Uterus (tissue), 2 donors: ENCODE results near the gene PTPRQ.

Source experiments
- POLR2A ChIP-seq, 2 donors: fragments of 450-650 bp; IDR thresholded peaks; one replicate each; pipeline ENCODE4 v1.6.1; 2016; ENCODE audit warnings: antibody characterized with exemption in 2 of 2, mild to moderate bottlenecking in 1 of 2, moderate library complexity in 1 of 2
- TF ChIP-seq, protein P1 (sequence below), 4 experiments: fragments of 200-600 bp in 2 of 4; fragments of 450-650 bp in 2 of 4; sonication (generic) in 2 of 4; IDR thresholded peaks; one replicate each; pipeline ENCODE4 v1.5.1; 2016 to 2019; ENCODE audit warnings: antibody characterized with exemption in 4 of 4, mild to moderate bottlenecking in 2 of 4, moderate library complexity in 1 of 4

DNA sequence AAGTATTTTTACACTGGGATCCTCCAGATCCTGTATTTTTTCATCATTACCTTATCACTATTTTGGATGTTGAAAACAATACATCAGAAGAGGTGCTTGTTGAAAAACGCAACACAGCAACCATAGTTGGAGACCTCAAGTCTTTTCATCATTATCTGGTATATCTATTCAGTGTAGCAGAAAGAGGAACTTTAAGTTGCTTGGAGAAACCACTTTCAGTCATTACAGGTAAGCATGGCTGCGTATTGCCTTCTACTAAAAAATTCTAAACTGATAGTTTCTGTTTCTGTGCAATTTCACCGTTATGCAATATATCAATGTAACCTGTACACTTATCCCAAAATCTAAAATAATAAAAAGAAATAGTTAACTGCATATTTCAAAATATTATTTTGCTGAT, 32.2 kb upstream of the PTPRQ start:
- TF ChIP-seq, protein P1, sequence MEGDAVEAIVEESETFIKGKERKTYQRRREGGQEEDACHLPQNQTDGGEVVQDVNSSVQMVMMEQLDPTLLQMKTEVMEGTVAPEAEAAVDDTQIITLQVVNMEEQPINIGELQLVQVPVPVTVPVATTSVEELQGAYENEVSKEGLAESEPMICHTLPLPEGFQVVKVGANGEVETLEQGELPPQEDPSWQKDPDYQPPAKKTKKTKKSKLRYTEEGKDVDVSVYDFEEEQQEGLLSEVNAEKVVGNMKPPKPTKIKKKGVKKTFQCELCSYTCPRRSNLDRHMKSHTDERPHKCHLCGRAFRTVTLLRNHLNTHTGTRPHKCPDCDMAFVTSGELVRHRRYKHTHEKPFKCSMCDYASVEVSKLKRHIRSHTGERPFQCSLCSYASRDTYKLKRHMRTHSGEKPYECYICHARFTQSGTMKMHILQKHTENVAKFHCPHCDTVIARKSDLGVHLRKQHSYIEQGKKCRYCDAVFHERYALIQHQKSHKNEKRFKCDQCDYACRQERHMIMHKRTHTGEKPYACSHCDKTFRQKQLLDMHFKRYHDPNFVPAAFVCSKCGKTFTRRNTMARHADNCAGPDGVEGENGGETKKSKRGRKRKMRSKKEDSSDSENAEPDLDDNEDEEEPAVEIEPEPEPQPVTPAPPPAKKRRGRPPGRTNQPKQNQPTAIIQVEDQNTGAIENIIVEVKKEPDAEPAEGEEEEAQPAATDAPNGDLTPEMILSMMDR (IDR thresholded peaks at IDR 0.05): no peak
- TF ChIP-seq POLR2A (IDR thresholded peaks at IDR 0.05): no peak
